Measurements from ENCODE around the gene NES. TPM values are rescaled to one million over a fixed set of nuclear protein-coding genes. Genes with fewer than 3 reads are reported as not detected.

The NES gene
- total RNA-seq, 2 experiments from 2014 or later = not detected

GRCh38 chr1:156665539-156665938 is 11.7 kb downstream of the NES start:
- POLR2A ChIA-PET = no interaction called here
- H3K27me3 Mint-ChIP-seq = peaks cover 3% of the 10 kb centered on the region
- no peaks in the 10 kb centered on the region for H3K9me3 Mint-ChIP-seq
- no peak for TF ChIP-seq CTCF (IDR thresholded peaks at IDR 0.05)
- no peaks in the 10 kb centered on the region for H3K36me3 Mint-ChIP-seq (ENCODE audit: low read depth)
- DNase-seq = no peak
- peaks cover 16% of the 10 kb centered on the region for H3K4me1 Mint-ChIP-seq (ENCODE audit: low read depth)
- H3K4me3 Mint-ChIP-seq = no peak overlapping the region
- intact Hi-C loops (cut with micrococcal nuclease) = no loop called here
- CTCF ChIA-PET = interaction anchor here (0.7 to 2.0 kb wide), 7 partner anchors 11 to 60 kb away, joined by 3 to 10 read pairs (median 5); partner anchors contain the start of genes CRABP2 and NES
- no peak overlapping the region for H3K27ac Mint-ChIP-seq
- no peak for ATAC-seq

- Mint-ChIP-seq H3K36me3 (ENCODE audit: low read depth) (no peaks in the 10 kb centered on the region), H3K27me3 (peaks cover 3% of the 10 kb centered on the region), H3K9me3 (no peaks in the 10 kb centered on the region), H3K4me3 (no peak overlapping the region), H3K27ac (no peak overlapping the region), H3K4me1 (ENCODE audit: low read depth) (peaks cover 21% of the 10 kb centered on the region)
- no peak for TF ChIP-seq CTCF (IDR thresholded peaks at IDR 0.05)
- ChIA-PET POLR2A (interaction anchor here (0.6 kb wide), 1 partner anchor 57 kb away, joined by 3 read pairs; no protein-coding TSS in a partner anchor), CTCF (interaction anchor here (0.7 to 2.0 kb wide), 8 partner anchors 12 to 184 kb away, joined by 3 to 10 read pairs (median 4); partner anchors contain the start of genes CRABP2 and NES)
- intact Hi-C loops (cut with micrococcal nuclease) = no loop called here
- DNase-seq (no peak), ATAC-seq (no peak)
Measured at GRCh38 chr1:156664767-156665411, 12.3 kb downstream of the NES start.

- no peaks in the 10 kb centered on the region for H3K9me3 Mint-ChIP-seq
- intact Hi-C loops (cut with micrococcal nuclease) = no loop called here
- no peak for TF ChIP-seq CTCF (IDR thresholded peaks at IDR 0.05)
- no peaks in the 10 kb centered on the region for H3K36me3 Mint-ChIP-seq (ENCODE audit: low read depth)
- no peak overlapping the region for H3K27ac Mint-ChIP-seq
- DNase-seq (no peak), ATAC-seq (no peak)
- ChIA-PET CTCF (interaction anchor here (0.8 to 2.0 kb wide), 7 partner anchors 13 to 184 kb away, joined by 3 to 10 read pairs (median 4); no protein-coding TSS in a partner anchor), POLR2A (interaction anchor here (0.6 kb wide), 1 partner anchor 58 kb away, joined by 3 read pairs; no protein-coding TSS in a partner anchor)
- H3K27me3 Mint-ChIP-seq = peaks cover 2% of the 10 kb centered on the region
- H3K4me3 Mint-ChIP-seq = no peak overlapping the region
- peaks cover 28% of the 10 kb centered on the region for H3K4me1 Mint-ChIP-seq (ENCODE audit: low read depth)
Measured at GRCh38 chr1:156664046-156664766, 13.0 kb downstream of the NES start.

- H3K4me3 Mint-ChIP-seq = no peak overlapping the region
- POLR2A ChIA-PET = no interaction called here
- DNase-seq (no peak), ATAC-seq (no peak)
- peaks cover 2% of the 10 kb centered on the region for H3K27me3 Mint-ChIP-seq
- H3K36me3 Mint-ChIP-seq (ENCODE audit: low read depth) = no peaks in the 10 kb centered on the region
- H3K27ac Mint-ChIP-seq = no peak overlapping the region
- CTCF ChIA-PET = interaction anchor here (1.2 to 1.3 kb wide), 2 partner anchors 15 to 35 kb away, joined by 3 to 4 read pairs; no protein-coding TSS in a partner anchor
- intact Hi-C loops (cut with micrococcal nuclease) = no loop called here
- no peak for TF ChIP-seq CTCF (IDR thresholded peaks at IDR 0.05)
- no peaks in the 10 kb centered on the region for H3K9me3 Mint-ChIP-seq
- H3K4me1 Mint-ChIP-seq (ENCODE audit: low read depth) = peaks cover 29% of the 10 kb centered on the region
Measured at GRCh38 chr1:156663178-156663577, 14.0 kb downstream of the NES start.

- TF ChIP-seq CTCF (IDR thresholded peaks at IDR 0.05) = no peak
- Mint-ChIP-seq H3K4me3 (no peak overlapping the region), H3K9me3 (no peaks in the 10 kb centered on the region), H3K27me3 (peaks cover 4% of the 10 kb centered on the region), H3K27ac (no peak overlapping the region), H3K36me3 (ENCODE audit: low read depth) (no peaks in the 10 kb centered on the region), H3K4me1 (ENCODE audit: low read depth) (peaks cover 33% of the 10 kb centered on the region)
- POLR2A ChIA-PET = no interaction called here
- CTCF ChIA-PET = interaction anchor here (3.7 to 8.6 kb wide), 4 partner anchors 27 to 64 kb away, joined by 38 to 273 read pairs (median 69); partner anchors contain the start of genes CRABP2, ISG20L2 and METTL25B
- DNase-seq = no peak
- no peak for ATAC-seq
- intact Hi-C loops (cut with micrococcal nuclease) = no loop called here
Measured at GRCh38 chr1:156662800-156663055, 14.5 kb downstream of the NES start.
